ENCODE measurements around the gene PKIG. TPM values are rescaled to one million over a fixed set of nuclear protein-coding genes. Genes with fewer than 3 reads are reported as not detected.

The PKIG gene
- total and polyA plus RNA-seq, 10 of the 15 experiments (the other 5 are each of a cell fraction or from before 2014, with no cell fraction given), result 5.7 to 82.3 (median 39.7) TPM

- CTCF ChIA-PET, result interaction anchor here (0.6 to 2.9 kb wide), 4 partner anchors 12 to 232 kb away, joined by 3 to 9 read pairs (median 4); partner anchors contain the start of gene FITM2
- no peak overlapping the region for H3K9ac ChIP-seq (ENCODE audit: control insufficient read depth, insufficient read depth, low read length)
- H2AFZ ChIP-seq (ENCODE audit: control insufficient read depth, low read depth, low read length), result no peak overlapping the region
- ATAC-seq (no peak), DNase-seq (ENCODE audit: low read depth, low spot score) (no peak), FAIRE-seq (no peak)
- TF ChIP-seq RUNX3 (IDR thresholded peaks at IDR 0.05; ENCODE audit: low read length), result peak; percentile 39; the same call in 1 of the 2 replicates
- no peak for TF ChIP-seq NR2C1 (IDR thresholded peaks at IDR 0.05)
- SMC1A ChIA-PET (ENCODE audit: uncharacterized antibody, unreplicated experiment), result interaction anchor here (2.0 kb wide), 1 partner anchor 68 kb away, joined by 5 read pairs; no protein-coding TSS in a partner anchor
- POLR2A ChIA-PET, result interaction anchor here (0.5 to 1.0 kb wide), 2 partner anchors 9 to 435 kb away, joined by 3 to 4 read pairs; no protein-coding TSS in a partner anchor
- H3K4me2 ChIP-seq (ENCODE audit: control insufficient read depth, insufficient read depth), result no peak overlapping the region
- H3K27ac ChIP-seq (ENCODE audit: control insufficient read depth, insufficient read depth), result no peak overlapping the region
- 7% methylated on average over 1 of the region's 1 CpG for WGBS (ENCODE audit: insufficient coverage, insufficient replicate concordance, low lambda C conversion rate, missing lambda C conversion rate)
- no peaks in the 10 kb centered on the region for H4K20me1 ChIP-seq (ENCODE audit: control insufficient read depth, insufficient read depth)
- no peak overlapping the region for H3K4me3 ChIP-seq
- in situ Hi-C loops (cut with MboI), result no loop called here
- no peaks in the 10 kb centered on the region for H3K27me3 ChIP-seq (replicated peaks in 1 of 2; ENCODE audit: control insufficient read depth in 2 of 2, insufficient read depth in 2 of 2, low read length in 1 of 2)
- intact Hi-C loops (cut with micrococcal nuclease; ENCODE audit: unreplicated experiment), result no loop called here
- no peaks in the 10 kb centered on the region for H3K36me3 ChIP-seq (ENCODE audit: control insufficient read depth in 2 of 2, insufficient read depth in 2 of 2, low read length in 1 of 2)
- H3K79me2 ChIP-seq (ENCODE audit: control insufficient read depth, insufficient read depth, low read length), result no peaks in the 10 kb centered on the region
- no peaks in the 10 kb centered on the region for H3K9me3 ChIP-seq (replicated peaks; ENCODE audit: control insufficient read depth, insufficient read depth, low read length)
- BruUV-seq (replicated peaks), result no TSS peak
- RAD21 ChIA-PET (ENCODE audit: unreplicated experiment), result no interaction called here
- no peaks in the 10 kb centered on the region for H3K4me1 ChIP-seq (ENCODE audit: control insufficient read depth, insufficient read depth, low read length)
These were observed 39.5 kb upstream of the PKIG start for GRCh38 chr20:44542890-44543289.

- in situ Hi-C loops (cut with MboI), result no loop called here
- no peak for ATAC-seq
- no peaks in the 10 kb centered on the region for H3K27me3 ChIP-seq (replicated peaks in 1 of 2; ENCODE audit: control insufficient read depth in 2 of 2, insufficient read depth in 2 of 2, low read length in 1 of 2)
- no TSS peak for BruUV-seq (replicated peaks)
- H3K4me1 ChIP-seq (ENCODE audit: control insufficient read depth, insufficient read depth, low read length), result no peaks in the 10 kb centered on the region
- no peak overlapping the region for H3K4me3 ChIP-seq
- H2AFZ ChIP-seq (ENCODE audit: control insufficient read depth, low read depth, low read length), result no peak overlapping the region
- no peak for DNase-seq (ENCODE audit: low read depth, low spot score)
- no peak overlapping the region for H3K9ac ChIP-seq (ENCODE audit: control insufficient read depth, insufficient read depth, low read length)
- no peak overlapping the region for H3K4me2 ChIP-seq (ENCODE audit: control insufficient read depth, insufficient read depth)
- intact Hi-C loops (cut with micrococcal nuclease; ENCODE audit: unreplicated experiment), result no loop called here
- no peak overlapping the region for H3K27ac ChIP-seq (ENCODE audit: control insufficient read depth, insufficient read depth)
- TF ChIP-seq TCF3 (IDR thresholded peaks at IDR 0.05; ENCODE audit: borderline replicate concordance, insufficient read depth, low read depth, low read length), result no peak
- no peak for TF ChIP-seq CTCF (IDR thresholded peaks at IDR 0.05 in 2 of 3, conservative IDR thresholded peaks at IDR 0.05 in 1 of 3; ENCODE audit: control insufficient read depth in 2 of 3, extremely low read depth in 1 of 3, insufficient read depth in 1 of 3, low read depth in 3 of 3, low read length in 3 of 3)
- TF ChIP-seq ZBTB4 (CRISPR knock-in tag; IDR thresholded peaks at IDR 0.05), result no peak
- no peak for TF ChIP-seq CREB1 (IDR thresholded peaks at IDR 0.05; ENCODE audit: low read depth)
- H3K36me3 ChIP-seq (ENCODE audit: control insufficient read depth in 2 of 2, insufficient read depth in 2 of 2, low read length in 1 of 2), result no peaks in the 10 kb centered on the region
- SMC1A ChIA-PET (ENCODE audit: uncharacterized antibody, unreplicated experiment), result interaction anchor here (0.7 to 2.0 kb wide), 2 partner anchors 54 to 67 kb away, joined by 3 to 5 read pairs; no protein-coding TSS in a partner anchor
- POLR2A ChIA-PET, result interaction anchor here (0.7 kb wide), 1 partner anchor 12 kb away, joined by 3 read pairs; no protein-coding TSS in a partner anchor
- CTCF ChIA-PET, result interaction anchor here (2.9 kb wide), 1 partner anchor 33 kb away, joined by 9 read pairs; no protein-coding TSS in a partner anchor
- no peaks in the 10 kb centered on the region for H3K9me3 ChIP-seq (replicated peaks; ENCODE audit: control insufficient read depth, insufficient read depth, low read length)
- no peak for FAIRE-seq
- WGBS (ENCODE audit: insufficient coverage, insufficient replicate concordance, low lambda C conversion rate, missing lambda C conversion rate), result 74% methylated on average over 3 of the region's 3 CpGs
- RAD21 ChIA-PET (ENCODE audit: unreplicated experiment), result no interaction called here
- H3K79me2 ChIP-seq (ENCODE audit: control insufficient read depth, insufficient read depth, low read length), result no peaks in the 10 kb centered on the region
- H4K20me1 ChIP-seq (ENCODE audit: control insufficient read depth, insufficient read depth), result no peaks in the 10 kb centered on the region
These were observed 39.0 kb upstream of the PKIG start for GRCh38 chr20:44543358-44543757.
